ENCODE results near the gene HOXD9. TPM values are rescaled to one million over a fixed set of nuclear protein-coding genes. Genes with fewer than 3 reads are reported as not detected.

The HOXD9 gene
- total RNA-seq, 1 donor from 2014 or later = 0.56 TPM

- H3K36me3 Mint-ChIP-seq (ENCODE audit: low read depth, unreplicated experiment) = peaks cover 4% of the 10 kb centered on the region
- H3K27me3 Mint-ChIP-seq (ENCODE audit: unreplicated experiment) = peaks cover 46% of the 10 kb centered on the region
- DNase-seq (ENCODE audit: low spot score) = peak; percentile 70
- peak overlapping the region; percentile 47 for H3K4me3 Mint-ChIP-seq (ENCODE audit: unreplicated experiment)
- peaks cover 21% of the 10 kb centered on the region for H3K4me1 Mint-ChIP-seq (ENCODE audit: unreplicated experiment)
- H3K9me3 Mint-ChIP-seq (ENCODE audit: unreplicated experiment) = no peaks in the 10 kb centered on the region
- TF ChIP-seq CTCF (IDR thresholded peaks at IDR 0.05; ENCODE audit: unreplicated experiment) = no peak
- no peak overlapping the region for H3K27ac Mint-ChIP-seq (ENCODE audit: unreplicated experiment)
Measured at GRCh38 chr2:176085861-176086771, 36.4 kb upstream of the HOXD9 start.

- no peaks in the 10 kb centered on the region for H3K9me3 Mint-ChIP-seq (ENCODE audit: unreplicated experiment)
- no peak for DNase-seq (ENCODE audit: low spot score)
- H3K4me1 Mint-ChIP-seq (ENCODE audit: unreplicated experiment) = peaks cover 26% of the 10 kb centered on the region
Measured at GRCh38 chr2:176087330-176088047, 35.0 kb upstream of the HOXD9 start.

GRCh38 chr2:176088048-176088936 lies 34.2 kb upstream of the HOXD9 start:
- TF ChIP-seq CTCF (IDR thresholded peaks at IDR 0.05; ENCODE audit: unreplicated experiment) = peak; percentile 45
- peaks cover 4% of the 10 kb centered on the region for H3K36me3 Mint-ChIP-seq (ENCODE audit: low read depth, unreplicated experiment)
- no peak overlapping the region for H3K27ac Mint-ChIP-seq (ENCODE audit: unreplicated experiment)
- peaks cover 44% of the 10 kb centered on the region for H3K27me3 Mint-ChIP-seq (ENCODE audit: unreplicated experiment)
- H3K9me3 Mint-ChIP-seq (ENCODE audit: unreplicated experiment) = no peaks in the 10 kb centered on the region
- DNase-seq (ENCODE audit: low spot score) = peak; percentile 74
- H3K4me1 Mint-ChIP-seq (ENCODE audit: unreplicated experiment) = peaks cover 21% of the 10 kb centered on the region
- H3K4me3 Mint-ChIP-seq (ENCODE audit: unreplicated experiment) = peak overlapping the region; percentile 87

More at GRCh38 chr2:176087330-176088047, 35.0 kb upstream of the HOXD9 start:
- Mint-ChIP-seq H3K4me3 (ENCODE audit: unreplicated experiment) (no peak overlapping the region), H3K27ac (ENCODE audit: unreplicated experiment) (no peak overlapping the region), H3K27me3 (ENCODE audit: unreplicated experiment) (peaks cover 47% of the 10 kb centered on the region), H3K36me3 (ENCODE audit: low read depth, unreplicated experiment) (peaks cover 4% of the 10 kb centered on the region)
- no peak for TF ChIP-seq CTCF (IDR thresholded peaks at IDR 0.05; ENCODE audit: unreplicated experiment)

- no peak overlapping the region for H3K27ac Mint-ChIP-seq (ENCODE audit: unreplicated experiment)
- peaks cover 44% of the 10 kb centered on the region for H3K27me3 Mint-ChIP-seq (ENCODE audit: unreplicated experiment)
- no peaks in the 10 kb centered on the region for H3K9me3 Mint-ChIP-seq (ENCODE audit: unreplicated experiment)
- no peak overlapping the region for H3K4me3 Mint-ChIP-seq (ENCODE audit: unreplicated experiment)
- peaks cover 4% of the 10 kb centered on the region for H3K36me3 Mint-ChIP-seq (ENCODE audit: low read depth, unreplicated experiment)
- no peak for TF ChIP-seq CTCF (IDR thresholded peaks at IDR 0.05; ENCODE audit: unreplicated experiment)
- DNase-seq (ENCODE audit: low spot score) = no peak
- H3K4me1 Mint-ChIP-seq (ENCODE audit: unreplicated experiment) = peaks cover 22% of the 10 kb centered on the region
Measured at GRCh38 chr2:176088937-176089842, 33.3 kb upstream of the HOXD9 start.
